GM04503 (cell line): Measurements from ENCODE around the gene BMP6.
"Not testable (repeated sequence)": the region's sequence is repeated elsewhere in the genome, so short reads cannot be mapped to it uniquely, and the experiment has no call there.

ENCODE experiments used
- DNase-seq: peaks from one replicate; pipeline ENCODE4 v3.0.0-alpha.2; 2012; ENCODE audit warnings: low read depth

Gene BMP6

GRCh38 chr6:7887278-7887991 lies 161.5 kb downstream of the BMP6 start:
- no peak for DNase-seq

DNA sequence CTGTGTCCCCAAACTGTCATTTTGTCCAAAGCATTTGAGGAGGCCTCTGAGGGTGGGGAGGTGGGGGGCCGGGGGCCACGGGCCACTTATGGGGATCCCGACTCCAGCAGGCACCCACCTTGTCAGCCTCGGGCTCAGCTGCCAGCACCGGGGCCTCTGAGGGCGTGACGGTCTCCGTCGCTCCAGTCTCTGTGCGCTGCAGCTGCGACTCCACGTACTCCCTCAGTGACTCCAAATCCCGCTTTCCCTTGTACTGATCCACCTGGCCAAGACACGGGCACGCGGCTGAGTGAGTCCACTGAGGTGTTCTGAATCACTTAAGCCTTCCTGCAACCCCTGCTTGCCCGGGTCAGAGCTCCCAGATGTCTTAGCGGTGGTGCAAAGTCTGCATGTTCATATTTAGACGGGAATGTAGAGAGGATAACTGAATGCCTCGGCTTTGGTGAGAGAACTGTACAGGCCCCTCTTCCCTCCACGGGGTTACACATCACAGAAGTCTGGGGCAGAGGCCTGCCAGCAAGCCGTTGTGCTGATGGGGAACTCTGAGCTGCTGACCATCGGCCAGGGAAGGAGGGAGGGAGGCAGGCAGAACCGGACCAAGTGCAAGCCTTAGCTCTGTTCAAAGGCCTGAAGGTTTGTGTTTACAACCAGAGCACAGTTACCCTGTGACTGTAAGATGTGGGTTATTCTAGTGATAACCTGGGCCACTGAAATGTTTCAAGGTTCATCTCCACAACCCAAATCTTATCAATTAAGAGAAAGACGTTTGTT lies 162.9 kb downstream of the BMP6 start:
- no peak for DNase-seq

DNA sequence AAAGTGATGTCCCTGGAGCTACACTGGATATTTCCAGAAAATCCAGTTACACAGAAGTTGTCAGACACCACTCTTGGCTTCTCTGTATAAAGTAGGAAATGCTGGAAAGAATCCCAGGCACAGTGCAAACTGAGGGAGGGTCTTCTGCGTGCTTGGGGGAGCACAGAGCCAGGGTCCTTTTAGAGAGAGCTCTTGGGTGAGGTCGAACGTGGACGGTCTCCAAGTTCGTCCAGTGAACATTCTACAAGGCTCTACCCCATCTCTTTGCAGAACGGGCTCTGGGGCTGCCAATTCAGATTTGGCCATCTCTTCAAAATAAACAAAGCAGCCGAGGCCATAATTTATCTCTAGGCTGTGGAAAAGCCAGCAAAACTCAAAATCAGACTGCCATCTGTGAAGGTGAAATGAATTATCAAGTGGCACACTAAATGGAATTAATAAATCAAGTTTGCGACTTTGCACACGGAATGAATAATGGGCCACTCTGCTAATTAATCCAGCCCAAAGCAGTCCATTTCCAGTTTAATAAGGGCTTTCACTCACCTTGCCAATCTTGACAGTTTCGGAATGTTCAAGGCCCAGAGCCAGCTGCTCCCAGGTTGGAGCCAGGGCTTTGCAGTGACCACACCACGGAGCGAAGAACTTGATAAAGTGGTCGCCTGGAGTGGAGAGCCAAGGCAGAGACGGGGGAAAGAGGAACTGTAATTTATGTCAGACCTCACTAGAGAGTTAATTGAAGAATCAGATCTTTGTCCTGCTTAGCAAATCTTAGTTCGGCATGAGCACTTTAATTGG lies 165.4 kb downstream of the BMP6 start:
- DNase-seq: no peak

DNA sequence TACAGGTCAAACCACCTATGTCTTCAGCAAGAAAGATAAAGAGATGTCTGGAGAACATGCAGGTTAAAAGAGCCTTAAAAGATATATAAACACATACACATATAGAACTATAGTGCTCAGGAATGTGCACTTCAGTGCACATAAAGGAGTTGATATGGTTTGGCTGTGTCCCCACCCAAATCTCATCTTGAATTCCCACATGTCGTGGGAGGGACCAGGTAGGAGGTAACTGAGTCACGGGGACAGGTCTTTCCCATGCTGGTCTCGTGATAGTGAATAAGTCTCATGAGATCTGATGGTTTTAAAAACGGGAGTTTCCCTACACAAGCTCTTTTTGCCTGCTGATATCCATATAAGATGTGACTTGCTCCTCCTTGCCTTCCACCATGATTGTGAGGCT lies 166.5 kb downstream of the BMP6 start:
- DNase-seq: not testable (repeated sequence)

GRCh38 chr6:7893342-7893741 lies 167.4 kb downstream of the BMP6 start:
- DNase-seq: no peak

- no peak for DNase-seq
These were observed 168.6 kb downstream of the BMP6 start for GRCh38 chr6:7894262-7895124.

GRCh38 chr6:7895125-7895423 lies 169.2 kb downstream of the BMP6 start:
- DNase-seq: no peak

- DNase-seq: no peak
These were observed 170.6 kb downstream of the BMP6 start for GRCh38 chr6:7896465-7896987.

DNA sequence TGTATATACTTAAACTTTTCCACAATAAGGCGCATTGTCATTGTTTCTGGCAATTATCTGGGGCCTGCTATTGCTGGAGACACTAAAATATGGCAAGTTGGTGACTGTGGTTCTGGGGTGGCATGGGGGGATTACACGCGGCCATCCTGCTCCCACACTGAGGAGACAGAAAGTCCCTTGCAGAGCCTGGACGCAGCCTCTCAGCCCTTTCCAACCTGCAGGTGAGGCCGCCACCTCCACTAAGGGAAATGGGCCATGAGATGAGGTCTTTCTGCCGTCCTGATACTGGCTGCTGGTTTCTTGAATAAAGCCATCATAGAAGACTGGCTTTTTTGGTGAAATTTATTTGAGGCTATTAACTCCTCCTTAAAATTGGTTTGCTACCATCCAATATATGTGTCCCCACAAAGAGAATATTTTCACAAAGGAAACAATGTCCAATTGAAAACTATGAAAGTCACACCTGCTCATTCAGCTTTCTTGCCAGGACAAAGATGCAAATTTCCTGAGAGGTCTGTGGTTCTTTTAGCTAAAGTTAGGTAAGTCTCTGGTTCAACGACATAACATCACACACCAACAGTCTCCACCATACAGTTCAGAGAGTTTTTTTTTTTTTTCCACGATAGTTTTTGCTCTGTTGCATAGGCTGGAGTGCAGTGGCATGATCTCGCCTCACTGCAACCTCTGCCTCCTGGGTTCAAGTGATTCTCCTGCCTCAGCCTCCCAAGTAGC lies 171.7 kb downstream of the BMP6 start:
- no peak for DNase-seq

DNA sequence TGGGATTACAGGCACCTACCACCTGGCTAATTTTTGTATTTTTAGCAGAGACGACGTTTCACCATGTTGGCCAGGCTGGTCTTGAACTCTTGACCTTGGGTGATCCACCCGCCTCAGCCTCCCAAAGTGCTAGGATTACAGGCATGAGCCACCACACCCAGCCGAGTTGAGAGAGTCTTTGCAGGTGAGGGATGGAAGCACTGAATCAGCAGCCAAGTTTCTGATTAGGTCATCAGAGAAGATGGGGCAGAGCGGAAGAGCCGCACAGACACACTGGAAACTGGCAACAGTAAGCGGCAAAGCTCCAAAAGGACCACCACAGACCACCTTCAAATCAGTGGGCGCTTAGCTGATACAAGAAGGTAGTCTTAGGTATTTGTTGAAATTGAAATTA lies 172.3 kb downstream of the BMP6 start:
- DNase-seq: not testable (repeated sequence)

- no peak for DNase-seq
These were observed 173.4 kb downstream of the BMP6 start for GRCh38 chr6:7899101-7899888.

DNA sequence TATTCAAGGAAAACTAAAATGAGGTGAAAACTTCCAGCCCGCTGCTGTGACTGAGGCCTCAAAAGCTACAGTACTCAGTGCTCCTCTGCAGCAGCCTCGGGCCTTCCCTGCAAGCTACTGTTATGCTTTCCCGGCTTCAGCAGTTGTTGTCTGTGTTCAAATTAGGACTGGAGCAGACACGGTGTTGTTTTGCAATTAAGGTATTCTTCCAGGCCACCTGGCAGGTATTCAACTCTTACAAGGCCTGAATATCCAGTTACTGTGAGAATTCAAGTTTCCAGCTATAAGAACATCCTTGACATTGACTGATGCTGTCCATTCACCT lies 174.0 kb downstream of the BMP6 start:
- no peak for DNase-seq

GRCh38 chr6:7900621-7901020 lies 174.7 kb downstream of the BMP6 start:
- no peak for DNase-seq

DNA sequence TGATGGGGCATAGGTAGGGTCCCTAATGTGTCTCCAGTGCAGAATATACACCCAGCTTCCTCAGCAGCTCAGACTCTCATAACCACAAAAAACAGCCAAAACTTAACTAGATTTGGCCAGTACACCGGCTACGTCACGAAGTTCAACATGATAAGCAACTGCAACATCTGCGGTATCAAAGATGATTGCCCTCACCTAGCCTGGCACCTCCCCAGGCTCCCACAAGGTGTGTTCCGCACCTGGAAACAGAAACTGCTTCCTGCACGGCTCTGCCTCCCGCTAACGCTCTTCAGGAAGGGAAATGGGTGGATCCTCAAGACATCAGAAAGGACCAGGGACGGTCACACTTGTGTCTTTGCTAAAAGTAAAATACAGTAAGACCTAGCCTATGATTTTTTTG lies 175.2 kb downstream of the BMP6 start:
- DNase-seq: no peak

DNA sequence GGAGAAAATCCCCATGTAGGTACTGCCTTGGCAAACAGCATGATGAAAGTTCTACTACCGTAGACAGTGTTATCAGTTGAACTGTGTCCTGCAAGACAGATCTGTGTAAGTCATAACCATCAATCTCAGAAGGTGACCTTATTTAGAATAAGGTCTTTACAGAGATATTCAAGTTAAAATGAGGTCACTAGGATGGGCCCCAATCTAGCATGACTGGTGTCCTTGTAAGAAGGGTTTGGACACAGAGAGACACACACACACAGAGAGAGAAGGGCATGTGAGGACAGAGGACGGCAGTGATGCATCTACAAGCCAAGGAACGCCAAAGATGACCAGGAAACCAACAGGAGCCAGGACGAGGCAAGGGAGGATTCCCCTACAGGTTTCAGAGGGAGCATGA lies 175.9 kb downstream of the BMP6 start:
- DNase-seq: no peak

DNA sequence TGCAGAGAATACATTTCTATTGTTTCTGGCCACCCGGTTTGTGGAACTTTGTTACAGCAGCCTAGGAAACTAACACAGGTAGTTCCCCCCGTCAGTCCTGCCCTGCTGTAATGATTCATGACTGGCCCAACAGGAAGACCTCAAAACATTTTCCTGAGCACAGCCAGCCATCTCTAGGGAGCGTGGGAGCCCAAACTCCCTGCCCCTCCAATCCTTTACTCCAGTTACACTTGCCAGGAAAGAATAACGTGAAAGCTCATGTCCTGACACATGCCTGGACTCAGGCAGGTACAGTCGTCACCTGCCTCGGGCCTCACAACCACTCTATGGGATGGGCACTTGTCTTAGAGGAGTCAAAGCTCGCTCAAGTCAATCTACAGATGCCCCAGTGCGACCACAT lies 176.3 kb downstream of the BMP6 start:
- no peak for DNase-seq

DNA sequence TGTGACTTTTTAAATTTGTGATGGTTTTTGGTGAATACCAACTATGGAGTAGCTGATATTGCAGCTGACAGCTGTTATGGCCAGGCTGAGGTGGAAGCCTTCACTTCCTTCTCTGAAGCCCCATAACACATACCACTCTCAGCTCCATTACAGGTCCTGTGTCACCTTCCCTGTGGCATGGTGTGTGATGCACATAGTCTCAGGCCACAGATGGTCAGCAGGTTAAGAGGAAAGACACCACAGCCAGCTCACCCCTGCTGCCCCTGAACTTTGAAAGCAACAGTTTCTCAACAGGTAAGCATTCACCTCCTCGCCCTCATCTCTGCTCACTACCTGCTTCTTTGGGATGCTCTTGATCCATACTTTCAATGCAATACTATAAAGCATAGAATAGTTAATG lies 177.0 kb downstream of the BMP6 start:
- no peak for DNase-seq

DNA sequence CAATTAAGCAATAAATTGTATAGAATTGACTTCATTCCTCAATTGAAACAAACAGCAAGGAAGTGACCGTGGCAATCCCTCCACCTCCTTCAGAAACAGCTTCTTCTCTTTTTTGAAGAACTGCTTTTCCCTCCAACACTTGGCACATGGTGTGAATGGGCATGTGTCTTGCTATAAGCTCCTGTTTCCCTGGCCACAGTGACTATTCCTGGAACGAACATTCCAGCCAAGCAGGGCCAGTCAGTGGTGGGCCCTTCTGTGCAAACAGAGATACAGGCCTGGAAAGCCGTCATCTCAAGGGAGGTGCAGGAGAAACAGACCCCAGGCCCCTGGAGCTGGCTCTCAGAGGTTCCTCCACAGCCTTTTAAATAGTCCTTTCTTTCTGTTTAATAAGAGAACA lies 177.8 kb downstream of the BMP6 start:
- no peak for DNase-seq

- DNase-seq: no peak
These were observed 178.9 kb downstream of the BMP6 start for GRCh38 chr6:7904654-7905319.

DNA sequence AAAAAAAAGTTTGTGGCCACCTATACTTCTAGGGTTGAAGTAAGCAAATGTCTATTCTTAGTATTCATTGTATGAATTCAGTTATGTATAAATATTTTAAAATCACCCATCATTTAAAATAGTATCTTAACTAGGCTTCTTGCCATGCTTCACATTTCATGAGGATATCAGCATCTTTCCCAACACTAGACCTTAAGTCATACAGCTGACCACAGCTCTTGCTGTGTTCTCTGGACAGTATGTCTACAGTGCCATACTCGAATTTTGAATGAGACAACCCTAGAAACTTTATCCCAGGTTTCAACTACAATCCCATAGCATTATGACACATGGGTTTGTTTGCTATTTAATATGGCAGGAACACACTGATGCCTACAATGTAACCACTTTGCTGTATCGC lies 179.5 kb downstream of the BMP6 start:
- DNase-seq: no peak
